ENCODE results near the gene ZFHX2.

ZFHX2 gene

GRCh38 chr14:23514644-23514957 lies 37.0 kb downstream of the ZFHX2 start:
- DNase-seq, result no peak

- DNase-seq, result no peak
These were observed 37.5 kb downstream of the ZFHX2 start for GRCh38 chr14:23513818-23514643.

- DNase-seq, result no peak
These were observed 38.4 kb downstream of the ZFHX2 start for GRCh38 chr14:23513005-23513817.

- no peak for DNase-seq
These were observed 39.4 kb downstream of the ZFHX2 start for GRCh38 chr14:23512156-23512555.

- no peak for DNase-seq
These were observed 57.3 kb downstream of the ZFHX2 start for GRCh38 chr14:23494223-23494622.

- no peak for DNase-seq
These were observed 58.8 kb downstream of the ZFHX2 start for GRCh38 chr14:23492618-23493272.

GRCh38 chr14:23487216-23487615 lies 64.3 kb downstream of the ZFHX2 start:
- DNase-seq, result no peak

GRCh38 chr14:23486036-23486435 lies 65.5 kb downstream of the ZFHX2 start:
- DNase-seq, result no peak

GRCh38 chr14:23485326-23485725 lies 66.2 kb downstream of the ZFHX2 start:
- DNase-seq, result no peak

GRCh38 chr14:23483236-23483854 lies 68.2 kb downstream of the ZFHX2 start:
- DNase-seq, result no peak

- DNase-seq, result no peak
These were observed 68.8 kb downstream of the ZFHX2 start for GRCh38 chr14:23482823-23483148.

GRCh38 chr14:23481979-23482822 lies 69.4 kb downstream of the ZFHX2 start:
- DNase-seq, result no peak

GRCh38 chr14:23481362-23481970 lies 70.1 kb downstream of the ZFHX2 start:
- DNase-seq, result no peak

GRCh38 chr14:23478109-23478759 lies 73.3 kb downstream of the ZFHX2 start:
- DNase-seq, result peak; percentile 82

GRCh38 chr14:23470947-23471346 lies 80.6 kb downstream of the ZFHX2 start:
- DNase-seq, result no peak
